H1 (cell line): Measurements from ENCODE around the gene ANO6. TPM values are rescaled to one million over a fixed set of nuclear protein-coding genes. Genes with fewer than 3 reads are reported as not detected.

Experiments
- FOSL1 ChIP-seq: IDR thresholded peaks from 2 replicates; pipeline ENCODE4 v1.6.1; 2011; ENCODE audit warnings: mild to moderate bottlenecking, low read depth, low read length, moderate library complexity; ENCODE audit not compliant: insufficient read depth
- JUN ChIP-seq: IDR thresholded peaks from 2 replicates; pipeline ENCODE4 v1.6.1; 2011; ENCODE audit warnings: low read depth, mild to moderate bottlenecking, improper control_type of control experiment, low read length
- KDM5A ChIP-seq: fragments of 200-600 bp; IDR thresholded peaks from 2 replicates; pipeline ENCODE4 v1.7.1; 2012; ENCODE audit warnings: mild to moderate bottlenecking, low read length, inconsistent platforms, mixed read lengths
- POLR2A ChIP-seq, 2 experiments: IDR thresholded peaks; 1 replicate in 1 of 2; 2 replicates in 1 of 2; pipeline ENCODE4 v1.6.1; 2011; ENCODE audit warnings: low read depth in 2 of 2, low read length in 2 of 2, mild to moderate bottlenecking in 2 of 2; ENCODE audit errors: control extremely low read depth in 1 of 2
- POLR2AphosphoS5 ChIP-seq: IDR thresholded peaks from 2 replicates; pipeline ENCODE4 v1.6.1; 2011; ENCODE audit warnings: low read depth, low read length
- SP1 ChIP-seq: IDR thresholded peaks from 2 replicates; pipeline ENCODE4 v1.6.1; 2011; ENCODE audit warnings: low read depth, low read length
- polyA plus RNA-seq, 7 experiments: library from polyadenylated mRNA; depleted of rRNA in 3 of 7; stranded (reverse) in 5 of 7; unstranded in 2 of 7; fragments of >200 nt in 5 of 7; fragments of 200-250 nt in 2 of 7; gene quantifications; 1 replicate in 5 of 7; 2 replicates in 1 of 7; 4 replicates in 1 of 7; pipeline versions ENCODE4 v1.2.1 to v1.2.3, GENCODE V29; 2011 to 2013; ENCODE audit warnings: missing spikeins in 2 of 7, mixed read lengths in 2 of 7
- total RNA-seq: library from RNA; stranded (reverse); fragmentation: NEBNext Ultra II Directional; extraction: Animal tissue kit (Norgen Biotek cat#: 25700); gene quantifications from 2 replicates; pipeline ENCODE4 v1.2.1, GENCODE V29; 2021

Gene ANO6
- total and polyA plus RNA-seq, 2 of the 8 experiments (the other 6 are each of a cell fraction or from before 2014, with no cell fraction given), result 15.1 to 39.7 TPM

- TF ChIP-seq KDM5A (no peak), JUN (no peak), FOSL1 (no peak), POLR2A (IDR thresholded peaks at IDR 0.05; ENCODE audit: control extremely low read depth in 1 of 2, low read depth in 2 of 2, low read length in 2 of 2) (no peak), SP1 (no peak), POLR2AphosphoS5 (no peak)
Measured at GRCh38 chr12:45174595-45174994, 41.3 kb upstream of the ANO6 start (continued).
